K562 (cell line): Measurements from ENCODE around the gene NXF1. TPM values are rescaled to one million over a fixed set of nuclear protein-coding genes. Genes with fewer than 3 reads are reported as not detected.
A peak's percentile ranks its signal among the peaks of the same experiment; 100 is the strongest.

Source experiments
- BRD9 ChIP-seq: fragments of 450-650 bp; IDR thresholded peaks from 2 replicates; pipeline ENCODE4 v1.6.1; 2018; ENCODE audit warnings: low read depth; ENCODE audit not compliant: partially characterized antibody
- CAMTA2 ChIP-seq: fragments of 250-450 bp; sonication (Bioruptor Pico); conservative IDR thresholded peaks from 2 replicates; pipeline ENCODE4 v1.5.1; 2022
- CHCHD3 ChIP-seq: fragments of 250-450 bp; sonication (Bioruptor Pico); IDR thresholded peaks from 2 replicates; pipeline ENCODE4 v2.1.2; 2022; ENCODE audit warnings: mild to moderate bottlenecking
- EP400 ChIP-seq: fragments of 450-650 bp; IDR thresholded peaks from 2 replicates; pipeline ENCODE4 v1.6.1; 2017; ENCODE audit warnings: antibody characterized with exemption, mild to moderate bottlenecking, moderate library complexity
- FOXJ2 ChIP-seq: fragments of 200-800 bp; sonication (Bioruptor generic); IDR thresholded peaks from 2 replicates; pipeline ENCODE4 v1.6.1; 2016; ENCODE audit warnings: missing genetic modification characterization, missing compliant biosample characterization
- GABPA ChIP-seq: fragments of 200-800 bp; sonication (Bioruptor generic); conservative IDR thresholded peaks from 2 replicates; pipeline ENCODE4 v1.6.1; 2016; ENCODE audit warnings: low read depth, missing genetic modification characterization, missing compliant biosample characterization
- HDAC3 ChIP-seq: fragments of 450-650 bp; IDR thresholded peaks from 2 replicates; pipeline ENCODE4 v1.6.1; 2018; ENCODE audit warnings: borderline replicate concordance, mild to moderate bottlenecking, moderate library complexity; ENCODE audit not compliant: partially characterized antibody
- JUND ChIP-seq, 2 experiments: IDR thresholded peaks; 2 replicates in 1 of 2; 3 replicates in 1 of 2; pipeline ENCODE4 v1.6.1; 2011; ENCODE audit warnings: borderline replicate concordance in 2 of 2, low read depth in 2 of 2, low read length in 2 of 2, improper control_type of control experiment in 1 of 2, missing biosample characterization in 1 of 2, missing genetic modification characterization in 1 of 2, missing genetic modification reagents in 1 of 2
- PRMT5 ChIP-seq: sonication (generic); formaldehyde crosslinking; IDR thresholded peaks from 2 replicates; pipeline ENCODE4 v1.5.0; 2020; ENCODE audit warnings: missing genetic modification reagents
- ZFP30 ChIP-seq: fragments of 250-450 bp; sonication (Bioruptor Pico); IDR thresholded peaks from 2 replicates; pipeline ENCODE4 v1.8.0; 2022; ENCODE audit warnings: moderate library complexity, mild to moderate bottlenecking, inconsistent platforms, borderline replicate concordance
- ZNF263 ChIP-seq: sonication (generic); formaldehyde crosslinking; IDR thresholded peaks from 2 replicates; pipeline ENCODE4 v1.8.0; 2022; ENCODE audit warnings: mild to moderate bottlenecking, missing genetic modification reagents, borderline replicate concordance
- ZNF668 ChIP-seq: fragments of 250-450 bp; sonication (Bioruptor Pico); IDR thresholded peaks from 2 replicates; pipeline ENCODE4 v1.8.0; 2022; ENCODE audit warnings: mild to moderate bottlenecking, inconsistent platforms
- polyA plus RNA-seq, 8 experiments: library from polyadenylated mRNA; depleted of rRNA in 4 of 8; stranded (reverse) in 5 of 8; unstranded in 3 of 8; fragments of >200 nt; fragmentation: Nextera tagmentation in 2 of 8; fragmentation: Illumina TruSeq in 1 of 8; extraction: Ambion mirVana in 2 of 8; extraction: Trizol in 1 of 8; gene quantifications; 2 replicates each; pipeline versions ENCODE4 v1.2.1 to v1.2.3, GENCODE V29; 2011 to 2014; ENCODE audit warnings: inconsistent platforms in 1 of 8, missing spikeins in 1 of 8
- total RNA-seq, 7 experiments: library from RNA; depleted of rRNA in 6 of 7; stranded (reverse); fragments of >200 nt in 6 of 7; fragmentation: Illumina TruSeq in 2 of 7; extraction: Trizol in 2 of 7; gene quantifications; 2 replicates each; pipeline versions ENCODE4 v1.2.1 to v1.2.3, GENCODE V29; 2011 to 2021; ENCODE audit warnings: low replicate concordance in 1 of 7
- TF ChIP-seq, protein P1 (sequence below): fragments of 250-450 bp; sonication (Bioruptor Pico); IDR thresholded peaks from 2 replicates; pipeline ENCODE4 v1.8.0; 2022; ENCODE audit warnings: moderate library complexity, mild to moderate bottlenecking, inconsistent platforms
- TF ChIP-seq, protein P2 (sequence below): fragments of 450-650 bp; IDR thresholded peaks from 2 replicates; pipeline ENCODE4 v1.6.1; 2014; ENCODE audit warnings: low read depth, mild to moderate bottlenecking, moderate library complexity, borderline replicate concordance
- TF ChIP-seq, protein P3 (sequence below), 2 experiments: fragments of 450-650 bp in 1 of 2; sonication (generic) in 1 of 2; formaldehyde crosslinking in 1 of 2; IDR thresholded peaks in 1 of 2; conservative IDR thresholded peaks in 1 of 2; 2 replicates each; pipeline versions ENCODE4 v1.6.1 to v1.8.1; 2016 to 2023; ENCODE audit warnings: mild to moderate bottlenecking in 2 of 2, moderate library complexity in 2 of 2, inconsistent platforms in 1 of 2, missing genetic modification reagents in 1 of 2
- TF ChIP-seq, protein P4 (sequence below): sonication (generic); formaldehyde crosslinking; IDR thresholded peaks from 2 replicates; pipeline ENCODE4 v1.8.0; 2022; ENCODE audit warnings: mild to moderate bottlenecking, missing genetic modification reagents

The NXF1 gene
- total and polyA plus RNA-seq, 9 of the 15 experiments (the other 6 are each of a cell fraction or from before 2014, with no cell fraction given): 18.1 to 98.3 (median 35.8) TPM

DNA sequence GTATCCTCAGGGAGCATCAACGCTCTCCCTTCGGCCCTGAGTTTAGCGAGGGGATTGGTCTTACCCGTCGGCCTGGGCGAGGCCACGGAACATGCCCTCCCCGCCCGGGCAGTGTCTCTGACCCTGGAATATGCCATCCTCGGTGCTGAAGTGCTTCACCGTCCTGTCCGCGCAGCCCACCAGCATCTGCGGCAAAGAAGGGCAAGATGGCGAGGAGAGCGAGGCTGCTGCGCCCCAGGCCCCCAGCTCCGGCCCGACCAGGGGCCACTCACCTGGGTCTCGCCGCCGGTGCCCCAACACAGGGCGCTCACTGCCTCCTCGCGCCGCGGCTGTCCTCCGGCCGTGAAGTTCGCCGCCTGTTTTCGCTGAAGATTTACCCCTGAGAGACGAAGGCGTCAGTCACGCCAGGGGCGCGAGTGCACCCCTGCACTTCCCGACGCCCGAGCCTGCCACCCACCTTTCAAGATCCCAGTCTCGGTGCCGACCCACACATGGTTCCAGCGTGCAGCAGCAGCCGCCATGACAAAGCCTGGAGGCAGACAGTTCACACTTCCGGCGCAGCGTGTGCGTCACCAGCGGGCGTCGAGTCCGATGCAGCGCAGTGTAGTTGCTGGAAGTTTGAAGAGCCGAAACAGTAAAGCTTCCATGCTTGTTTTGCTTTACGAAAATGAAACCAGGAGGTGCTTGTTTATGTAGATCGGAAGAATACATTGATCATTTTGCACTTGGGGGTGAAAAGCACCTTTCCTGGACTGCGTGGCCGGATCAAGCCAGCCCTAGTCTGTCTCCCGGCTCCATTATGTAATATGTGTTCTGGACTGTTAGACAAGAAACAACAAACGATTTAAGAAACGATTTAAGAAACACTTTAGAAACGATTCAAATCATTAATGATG is 34.1 kb upstream of the NXF1 start, which contains the start of gene WDR74 (continued):
- TF ChIP-seq JUND (IDR thresholded peaks at IDR 0.05; ENCODE audit: borderline replicate concordance, low read depth, low read length) (peak; percentile 72), JUND (tag; IDR thresholded peaks at IDR 0.05; ENCODE audit: borderline replicate concordance, low read depth, low read length) (peak; percentile 38; the same call in 1 of the 3 replicates), FOXJ2 (0 out of 2 replicates have a peak, but pooled peaks have one; percentile 16), EP400 (peak; percentile 99), CHCHD3 (CRISPR knock-in tag) (peak; percentile 49; the same call in 1 of the 2 replicates), PRMT5 (no peak), ZNF263 (CRISPR knock-in tag) (0 out of 2 replicates have a peak, but pooled peaks have one; percentile 30), BRD9 (peak; percentile 60), HDAC3 (peak; percentile 49), GABPA (tag) (peak; percentile 96), ZNF668 (CRISPR knock-in tag) (no peak), ZFP30 (CRISPR knock-in tag) (no peak), CAMTA2 (0 out of 2 replicates have a peak, but pooled peaks have one; percentile 9)
- TF ChIP-seq, protein P1, sequence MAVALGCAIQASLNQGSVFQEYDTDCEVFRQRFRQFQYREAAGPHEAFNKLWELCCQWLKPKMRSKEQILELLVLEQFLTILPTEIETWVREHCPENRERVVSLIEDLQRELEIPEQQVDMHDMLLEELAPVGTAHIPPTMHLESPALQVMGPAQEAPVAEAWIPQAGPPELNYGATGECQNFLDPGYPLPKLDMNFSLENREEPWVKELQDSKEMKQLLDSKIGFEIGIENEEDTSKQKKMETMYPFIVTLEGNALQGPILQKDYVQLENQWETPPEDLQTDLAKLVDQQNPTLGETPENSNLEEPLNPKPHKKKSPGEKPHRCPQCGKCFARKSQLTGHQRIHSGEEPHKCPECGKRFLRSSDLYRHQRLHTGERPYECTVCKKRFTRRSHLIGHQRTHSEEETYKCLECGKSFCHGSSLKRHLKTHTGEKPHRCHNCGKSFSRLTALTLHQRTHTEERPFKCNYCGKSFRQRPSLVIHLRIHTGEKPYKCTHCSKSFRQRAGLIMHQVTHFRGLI: no peak
- TF ChIP-seq, protein P2, sequence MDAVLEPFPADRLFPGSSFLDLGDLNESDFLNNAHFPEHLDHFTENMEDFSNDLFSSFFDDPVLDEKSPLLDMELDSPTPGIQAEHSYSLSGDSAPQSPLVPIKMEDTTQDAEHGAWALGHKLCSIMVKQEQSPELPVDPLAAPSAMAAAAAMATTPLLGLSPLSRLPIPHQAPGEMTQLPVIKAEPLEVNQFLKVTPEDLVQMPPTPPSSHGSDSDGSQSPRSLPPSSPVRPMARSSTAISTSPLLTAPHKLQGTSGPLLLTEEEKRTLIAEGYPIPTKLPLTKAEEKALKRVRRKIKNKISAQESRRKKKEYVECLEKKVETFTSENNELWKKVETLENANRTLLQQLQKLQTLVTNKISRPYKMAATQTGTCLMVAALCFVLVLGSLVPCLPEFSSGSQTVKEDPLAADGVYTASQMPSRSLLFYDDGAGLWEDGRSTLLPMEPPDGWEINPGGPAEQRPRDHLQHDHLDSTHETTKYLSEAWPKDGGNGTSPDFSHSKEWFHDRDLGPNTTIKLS: peak; percentile 56; the same call in 1 of the 2 replicates
- TF ChIP-seq, protein P3, sequence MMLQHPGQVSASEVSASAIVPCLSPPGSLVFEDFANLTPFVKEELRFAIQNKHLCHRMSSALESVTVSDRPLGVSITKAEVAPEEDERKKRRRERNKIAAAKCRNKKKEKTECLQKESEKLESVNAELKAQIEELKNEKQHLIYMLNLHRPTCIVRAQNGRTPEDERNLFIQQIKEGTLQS (IDR thresholded peaks at IDR 0.05): no peak
- TF ChIP-seq, protein P3 (CRISPR knock-in tag; conservative IDR thresholded peaks at IDR 0.05): peak; percentile 82; the same call in 1 of the 2 replicates
- TF ChIP-seq, protein P4, sequence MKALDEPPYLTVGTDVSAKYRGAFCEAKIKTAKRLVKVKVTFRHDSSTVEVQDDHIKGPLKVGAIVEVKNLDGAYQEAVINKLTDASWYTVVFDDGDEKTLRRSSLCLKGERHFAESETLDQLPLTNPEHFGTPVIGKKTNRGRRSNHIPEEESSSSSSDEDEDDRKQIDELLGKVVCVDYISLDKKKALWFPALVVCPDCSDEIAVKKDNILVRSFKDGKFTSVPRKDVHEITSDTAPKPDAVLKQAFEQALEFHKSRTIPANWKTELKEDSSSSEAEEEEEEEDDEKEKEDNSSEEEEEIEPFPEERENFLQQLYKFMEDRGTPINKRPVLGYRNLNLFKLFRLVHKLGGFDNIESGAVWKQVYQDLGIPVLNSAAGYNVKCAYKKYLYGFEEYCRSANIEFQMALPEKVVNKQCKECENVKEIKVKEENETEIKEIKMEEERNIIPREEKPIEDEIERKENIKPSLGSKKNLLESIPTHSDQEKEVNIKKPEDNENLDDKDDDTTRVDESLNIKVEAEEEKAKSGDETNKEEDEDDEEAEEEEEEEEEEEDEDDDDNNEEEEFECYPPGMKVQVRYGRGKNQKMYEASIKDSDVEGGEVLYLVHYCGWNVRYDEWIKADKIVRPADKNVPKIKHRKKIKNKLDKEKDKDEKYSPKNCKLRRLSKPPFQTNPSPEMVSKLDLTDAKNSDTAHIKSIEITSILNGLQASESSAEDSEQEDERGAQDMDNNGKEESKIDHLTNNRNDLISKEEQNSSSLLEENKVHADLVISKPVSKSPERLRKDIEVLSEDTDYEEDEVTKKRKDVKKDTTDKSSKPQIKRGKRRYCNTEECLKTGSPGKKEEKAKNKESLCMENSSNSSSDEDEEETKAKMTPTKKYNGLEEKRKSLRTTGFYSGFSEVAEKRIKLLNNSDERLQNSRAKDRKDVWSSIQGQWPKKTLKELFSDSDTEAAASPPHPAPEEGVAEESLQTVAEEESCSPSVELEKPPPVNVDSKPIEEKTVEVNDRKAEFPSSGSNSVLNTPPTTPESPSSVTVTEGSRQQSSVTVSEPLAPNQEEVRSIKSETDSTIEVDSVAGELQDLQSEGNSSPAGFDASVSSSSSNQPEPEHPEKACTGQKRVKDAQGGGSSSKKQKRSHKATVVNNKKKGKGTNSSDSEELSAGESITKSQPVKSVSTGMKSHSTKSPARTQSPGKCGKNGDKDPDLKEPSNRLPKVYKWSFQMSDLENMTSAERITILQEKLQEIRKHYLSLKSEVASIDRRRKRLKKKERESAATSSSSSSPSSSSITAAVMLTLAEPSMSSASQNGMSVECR: peak; percentile 100
